Spleen (tissue), 11 donors: ENCODE data around the gene DPP3. TPM values are rescaled to one million over a fixed set of nuclear protein-coding genes. Genes with fewer than 3 reads are reported as not detected.
A peak's percentile ranks its signal among the peaks of the same experiment; 100 is the strongest.

Source experiments
- DNase-seq: peaks from one replicate; pipeline ENCODE4 v3.0.0-alpha.2; 2020
- H3K27ac ChIP-seq, 8 donors: fragments of 200-600 bp; sonication (generic) in 7 of 8; 1 replicate in 4 of 8; 2 replicates in 4 of 8; pipeline versions ENCODE4 v1.5.0 to v1.8.0; 2016 to 2021; ENCODE audit warnings: inconsistent platforms in 4 of 8, mild to moderate bottlenecking in 4 of 8, moderate library complexity in 1 of 8
- H3K27me3 ChIP-seq, 7 donors: fragments of 200-600 bp; sonication (generic) in 6 of 7; replicated peaks in 1 of 7; 1 replicate in 4 of 7; 2 replicates in 3 of 7; pipeline versions ENCODE4 v1.5.0 to v1.8.0; 2016 to 2021; ENCODE audit warnings: inconsistent platforms in 3 of 7, mild to moderate bottlenecking in 1 of 7
- H3K36me3 ChIP-seq, 6 donors: fragments of 200-600 bp; sonication (generic) in 5 of 6; 1 replicate in 4 of 6; 2 replicates in 2 of 6; pipeline versions ENCODE4 v1.5.0 to v1.8.0; 2016 to 2021; ENCODE audit warnings: inconsistent platforms in 2 of 6
- H3K4me1 ChIP-seq, 6 donors: fragments of 200-600 bp; sonication (generic) in 5 of 6; 1 replicate in 3 of 6; 2 replicates in 3 of 6; pipeline versions ENCODE4 v1.5.0 to v1.8.0; 2016 to 2021; ENCODE audit warnings: inconsistent platforms in 3 of 6
- H3K4me3 ChIP-seq, 8 donors: fragments of 200-600 bp; sonication (generic) in 7 of 8; 1 replicate in 4 of 8; 2 replicates in 4 of 8; pipeline versions ENCODE4 v1.5.0 to v1.8.0; 2016 to 2021; ENCODE audit warnings: inconsistent platforms in 4 of 8, mild to moderate bottlenecking in 4 of 8, moderate library complexity in 2 of 8
- H3K9me3 ChIP-seq, 8 donors: fragments of 200-600 bp; sonication (generic) in 7 of 8; 1 replicate in 4 of 8; 2 replicates in 4 of 8; pipeline versions ENCODE4 v1.5.0 to v1.8.0; 2016 to 2021; ENCODE audit warnings: inconsistent platforms in 4 of 8
- POLR2A ChIP-seq, 3 donors: fragments of 450-650 bp; IDR thresholded peaks; one replicate each; pipeline ENCODE4 v1.5.1; 2017; ENCODE audit warnings: antibody characterized with exemption in 3 of 3, mild to moderate bottlenecking in 1 of 3
- POLR2AphosphoS5 ChIP-seq, 3 donors: sonication (generic); formaldehyde crosslinking; IDR thresholded peaks; one replicate each; pipeline ENCODE4 v1.5.1; 2017; ENCODE audit warnings: antibody characterized with exemption in 3 of 3
- WGBS, 5 donors: extraction: QIAGEN DNeasy Blood & Tissue Kit in 3 of 5; methylation state at CpG; one replicate each; pipeline versions ENCODE4 v1.1.5 to v1.1.7; 2013 to 2018; 5-methylcytosine and 5-hydroxymethylcytosine counted together
- intact Hi-C: fragments of 100-400 bp; cut with DNase I; formaldehyde crosslinking; loops from one replicate; pipeline ENCODE4 v1.15.0; 2023; ENCODE audit warnings: low total_unique reads
- polyA plus RNA-seq, 3 donors: library from polyadenylated mRNA; stranded (reverse); fragments of 200-250 nt; gene quantifications; one replicate each; pipeline ENCODE4 v1.2.1, GENCODE V29; 2013
- total RNA-seq, 7 donors: library from RNA; depleted of rRNA in 3 of 7; stranded (reverse); fragments of >200 nt in 3 of 7; fragmentation: NEBNext Ultra II Directional in 4 of 7; extraction: Animal tissue kit (Norgen Biotek cat#: 25700) in 4 of 7; gene quantifications; one replicate each; pipeline versions ENCODE4 v1.1.0 to v1.2.1, GENCODE V29; 2016 to 2021
- TF ChIP-seq, protein P1 (sequence below), 11 experiments: fragments of 200-600 bp in 7 of 11; fragments of 450-650 bp in 4 of 11; sonication (generic) in 4 of 11; IDR thresholded peaks in 8 of 11; conservative IDR thresholded peaks in 3 of 11; 1 replicate in 7 of 11; 2 replicates in 4 of 11; pipeline versions ENCODE4 v1.4.0 to v1.8.0; 2016 to 2021; ENCODE audit warnings: antibody characterized with exemption in 11 of 11, inconsistent platforms in 4 of 11, mild to moderate bottlenecking in 1 of 11
- donor health status: healthy with polysubstance abuse.
- donor health status: DM: no; HTN: no; CAD: no; lungs with moderate emphysema.
- donor health status: DM: no; HTN: no; CAD: no.
- donor health status: Bipolar disorder and iron deficiency.
- donor health status: healthy.
- donor health status: DM: no; HTN: no; CAD: no.
- donor health status: DM: yes; HTN: yes; CAD: no.

The DPP3 gene
- total and polyA plus RNA-seq, 10 donors = 17.9 to 35.5 (median 23.7) TPM

DNA sequence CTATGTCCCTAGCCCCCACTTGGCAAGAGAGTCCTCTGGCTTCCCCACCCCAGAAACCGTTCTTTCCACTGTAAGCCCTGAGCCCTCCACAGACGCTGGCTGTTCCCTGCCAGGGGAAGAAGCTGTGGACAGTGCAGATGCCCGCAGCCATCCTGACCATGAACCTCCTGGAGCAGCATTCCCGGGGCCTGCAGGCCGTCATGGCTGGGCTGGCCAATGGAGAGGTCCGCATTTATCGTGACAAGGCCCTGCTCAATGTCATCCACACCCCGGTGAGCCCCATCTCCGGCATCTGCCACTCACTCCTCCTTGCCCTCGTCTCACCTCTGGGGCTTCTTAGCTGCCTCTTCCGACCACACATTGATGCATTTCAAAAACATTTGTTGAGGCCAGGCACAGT is 43.4 kb downstream of the DPP3 start:
- 93 to 96% (median 94%) methylated on average over 11 of the region's 11 CpGs for WGBS, 5 donors

DNA sequence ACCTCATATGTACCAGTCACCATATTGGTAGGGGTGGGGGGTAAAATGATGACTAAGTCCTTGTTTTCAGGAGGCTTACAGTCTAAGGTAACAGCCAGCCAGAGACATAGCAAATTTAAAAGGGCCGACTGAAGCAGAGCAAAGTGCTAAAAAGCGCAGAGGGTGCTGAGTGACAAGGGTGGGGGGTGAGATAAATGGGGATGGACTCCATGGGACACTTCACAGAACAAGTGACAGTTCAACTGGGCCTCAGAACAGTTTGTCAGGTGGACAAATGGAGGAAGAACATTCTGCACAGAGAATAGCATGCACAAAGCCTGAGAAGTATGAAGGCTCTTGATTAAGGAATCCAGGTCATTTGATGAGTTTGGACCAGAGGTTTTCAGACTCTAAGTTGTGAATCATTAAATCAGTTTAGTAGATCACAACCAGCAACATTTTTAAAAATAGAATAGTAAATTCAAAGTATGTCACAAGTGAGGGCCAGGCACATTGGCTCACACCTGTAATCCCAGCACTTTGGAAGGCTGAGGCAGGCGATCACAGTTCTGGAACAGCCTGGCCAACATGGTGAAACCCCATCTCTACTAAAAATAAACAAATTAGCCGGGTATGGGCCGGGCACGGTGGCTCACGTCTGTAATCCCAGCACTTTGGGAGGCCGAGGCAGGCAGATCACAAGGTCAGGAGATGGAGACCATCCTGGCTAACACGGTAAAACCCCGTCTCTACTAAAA is 44.2 kb downstream of the DPP3 start:
- DNase-seq = no peak
- intact Hi-C loops = no loop called here
- Histone ChIP-seq H3K36me3 (peaks cover 2 to 86% (median 53%) of the 10 kb centered on the region in 6 donors), H3K4me3 (no peak overlapping the region), H3K27me3 (no peaks in the 10 kb centered on the region), H3K9me3 (no peaks in the 10 kb centered on the region), H3K27ac (no peak overlapping the region), H3K4me1 (no peaks in the 10 kb centered on the region)
- no peak for TF ChIP-seq POLR2A (IDR thresholded peaks at IDR 0.05)
- TF ChIP-seq POLR2AphosphoS5 (IDR thresholded peaks at IDR 0.05) = no peak
- TF ChIP-seq, protein P1, sequence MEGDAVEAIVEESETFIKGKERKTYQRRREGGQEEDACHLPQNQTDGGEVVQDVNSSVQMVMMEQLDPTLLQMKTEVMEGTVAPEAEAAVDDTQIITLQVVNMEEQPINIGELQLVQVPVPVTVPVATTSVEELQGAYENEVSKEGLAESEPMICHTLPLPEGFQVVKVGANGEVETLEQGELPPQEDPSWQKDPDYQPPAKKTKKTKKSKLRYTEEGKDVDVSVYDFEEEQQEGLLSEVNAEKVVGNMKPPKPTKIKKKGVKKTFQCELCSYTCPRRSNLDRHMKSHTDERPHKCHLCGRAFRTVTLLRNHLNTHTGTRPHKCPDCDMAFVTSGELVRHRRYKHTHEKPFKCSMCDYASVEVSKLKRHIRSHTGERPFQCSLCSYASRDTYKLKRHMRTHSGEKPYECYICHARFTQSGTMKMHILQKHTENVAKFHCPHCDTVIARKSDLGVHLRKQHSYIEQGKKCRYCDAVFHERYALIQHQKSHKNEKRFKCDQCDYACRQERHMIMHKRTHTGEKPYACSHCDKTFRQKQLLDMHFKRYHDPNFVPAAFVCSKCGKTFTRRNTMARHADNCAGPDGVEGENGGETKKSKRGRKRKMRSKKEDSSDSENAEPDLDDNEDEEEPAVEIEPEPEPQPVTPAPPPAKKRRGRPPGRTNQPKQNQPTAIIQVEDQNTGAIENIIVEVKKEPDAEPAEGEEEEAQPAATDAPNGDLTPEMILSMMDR (IDR thresholded peaks at IDR 0.05 in 8 of 11, conservative IDR thresholded peaks at IDR 0.05 in 3 of 11) = no peak
- 89 to 98% (median 95%) methylated on average over 10 of the region's 10 CpGs for WGBS, 5 donors

More for the DNA sequence above, 43.4 kb downstream of the DPP3 start:
- Histone ChIP-seq H3K4me3 (no peak overlapping the region), H3K36me3 (peaks cover 2 to 89% (median 57%) of the 10 kb centered on the region in 6 donors), H3K27me3 (no peaks in the 10 kb centered on the region), H3K9me3 (no peaks in the 10 kb centered on the region), H3K27ac (no peak overlapping the region), H3K4me1 (no peaks in the 10 kb centered on the region)
- TF ChIP-seq POLR2AphosphoS5 (IDR thresholded peaks at IDR 0.05) (peak in 1 of 3 donors; percentile 35), POLR2A (IDR thresholded peaks at IDR 0.05) (no peak)
- TF ChIP-seq, protein P1 (IDR thresholded peaks at IDR 0.05 in 8 of 11, conservative IDR thresholded peaks at IDR 0.05 in 3 of 11) = no peak
- intact Hi-C loops = no loop called here
- no peak for DNase-seq

DNA sequence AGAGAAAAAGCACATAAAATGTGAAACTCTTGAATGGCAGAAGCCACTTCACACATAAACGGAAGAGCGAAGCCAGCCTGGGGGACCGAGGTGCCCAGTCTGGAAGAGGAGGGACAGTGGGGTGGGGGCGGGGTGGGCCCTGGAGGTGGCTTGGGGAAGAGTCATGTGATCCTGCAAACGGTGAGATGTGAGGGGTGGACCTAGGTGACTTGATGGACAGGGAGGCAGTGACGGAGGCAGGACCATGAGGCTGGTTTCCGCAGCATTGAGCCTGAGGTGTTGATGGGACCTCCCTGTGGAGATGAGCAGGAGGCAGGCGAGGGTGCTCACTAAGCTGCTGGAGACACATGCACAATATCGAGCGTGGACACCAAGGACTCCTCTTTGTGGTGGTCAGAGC is 48.8 kb downstream of the DPP3 start:
- TF ChIP-seq POLR2AphosphoS5 (IDR thresholded peaks at IDR 0.05) (no peak), POLR2A (IDR thresholded peaks at IDR 0.05) (no peak)
- TF ChIP-seq, protein P1 (IDR thresholded peaks at IDR 0.05 in 8 of 11, conservative IDR thresholded peaks at IDR 0.05 in 3 of 11) = no peak
- H3K27me3 ChIP-seq = no peaks in the 10 kb centered on the region
- H3K36me3 ChIP-seq = peaks cover 0 to 83% (median 19%) of the 10 kb centered on the region in 6 donors
- H3K9me3 ChIP-seq = no peaks in the 10 kb centered on the region
- no peak overlapping the region for H3K4me3 ChIP-seq
- no peak overlapping the region for H3K27ac ChIP-seq
- H3K4me1 ChIP-seq = no peaks in the 10 kb centered on the region
- intact Hi-C loops = no loop called here
- 83 to 91% (median 84%) methylated on average over 10 of the region's 10 CpGs for WGBS, 5 donors
- no peak for DNase-seq

DNA sequence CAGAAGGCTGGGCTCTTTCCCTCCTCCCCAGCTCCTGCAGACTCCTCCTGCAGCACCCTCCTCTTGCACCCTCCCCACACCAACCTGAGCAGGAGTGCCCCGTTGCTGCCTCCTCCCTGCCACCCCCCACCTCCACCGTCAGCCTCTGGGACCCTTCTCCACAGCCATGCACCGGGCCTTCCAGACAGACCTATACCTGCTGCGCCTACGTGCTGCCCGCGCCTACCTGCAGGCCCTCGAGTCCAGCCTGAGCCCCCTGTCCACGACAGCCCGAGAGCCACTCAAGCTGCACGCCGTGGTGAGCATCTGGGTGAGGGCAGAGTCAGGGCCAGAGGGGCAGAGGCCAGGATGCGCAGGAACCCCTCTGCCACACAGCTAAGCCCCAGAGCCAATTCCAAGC is 49.4 kb downstream of the DPP3 start:
- Histone ChIP-seq H3K4me3 (no peak overlapping the region), H3K36me3 (peaks cover 0 to 83% (median 19%) of the 10 kb centered on the region in 6 donors), H3K9me3 (no peaks in the 10 kb centered on the region), H3K27ac (no peak overlapping the region), H3K27me3 (no peaks in the 10 kb centered on the region), H3K4me1 (no peaks in the 10 kb centered on the region)
- 86 to 96% (median 91%) methylated on average over 12 to 13 of the region's 13 CpGs for WGBS, 5 donors
- DNase-seq = no peak
- intact Hi-C loops = no loop called here
- TF ChIP-seq, protein P1 (IDR thresholded peaks at IDR 0.05 in 8 of 11, conservative IDR thresholded peaks at IDR 0.05 in 3 of 11) = no peak
- peak in 1 of 3 donors; percentile 46 for TF ChIP-seq POLR2AphosphoS5 (IDR thresholded peaks at IDR 0.05)
